ENCODE results near the gene TMPRSS6. TPM values are rescaled to one million over a fixed set of nuclear protein-coding genes. Genes with fewer than 3 reads are reported as not detected.

TMPRSS6 gene
- total and polyA plus RNA-seq, 3 experiments from 2014 or later: 0.16 to 0.68 (median 0.42) TPM

- H3K27ac ChIP-seq (ENCODE audit: low read depth, low read length): no peak overlapping the region
- ChIA-PET POLR2A (no interaction called here), CTCF (interaction anchor here (0.7 to 2.5 kb wide), 6 partner anchors 11 to 247 kb away, joined by 3 to 9 read pairs (median 4); partner anchors contain the start of gene IFT27)
- H3K4me1 ChIP-seq (ENCODE audit: insufficient read depth, low read length): peaks cover 6% of the 10 kb centered on the region
- H3K27ac Mint-ChIP-seq: no peak overlapping the region
- peaks cover 13 to 18% (median 14%) of the 10 kb centered on the region in 3 donors for H3K4me1 Mint-ChIP-seq
- peak overlapping the region in 1 of 7 donors; percentile 76 for H3K4me3 Mint-ChIP-seq
- H3K27me3 Mint-ChIP-seq: peaks cover 0 to 1% of the 10 kb centered on the region in 2 donors
- no peaks in the 10 kb centered on the region for H3K27me3 ChIP-seq (ENCODE audit: insufficient read depth, low read length, poor library complexity, severe bottlenecking)
- H3K9me3 ChIP-seq (ENCODE audit: low read length): no peaks in the 10 kb centered on the region
- H3K9me3 Mint-ChIP-seq: no peaks in the 10 kb centered on the region
- H3K36me3 ChIP-seq (ENCODE audit: insufficient read depth, low read length): no peaks in the 10 kb centered on the region
- H3K36me3 Mint-ChIP-seq: peaks cover 0 to 1% (median 0%) of the 10 kb centered on the region in 3 donors
- no peak for DNase-seq
- H3K4me3 ChIP-seq (ENCODE audit: low read length): no peak overlapping the region
Observed at GRCh38 chr22:37022483-37023337, 86.8 kb downstream of the TMPRSS6 start.

- Histone ChIP-seq H3K36me3 (ENCODE audit: insufficient read depth, low read length) (no peaks in the 10 kb centered on the region), H3K4me1 (ENCODE audit: insufficient read depth, low read length) (peaks cover 6% of the 10 kb centered on the region), H3K27me3 (ENCODE audit: insufficient read depth, low read length, poor library complexity, severe bottlenecking) (no peaks in the 10 kb centered on the region), H3K27ac (ENCODE audit: low read depth, low read length) (no peak overlapping the region), H3K9me3 (ENCODE audit: low read length) (no peaks in the 10 kb centered on the region), H3K4me3 (ENCODE audit: low read length) (no peak overlapping the region)
- peak; percentile 28 to 69 (median 42) for DNase-seq
- Mint-ChIP-seq H3K27ac (peak overlapping the region in 3 of 8 donors; percentile 39 to 57 (median 51)), H3K4me3 (peak overlapping the region in 6 of 7 donors; percentile 51 to 86 (median 76)), H3K4me1 (peaks cover 13 to 18% (median 14%) of the 10 kb centered on the region in 3 donors), H3K36me3 (no peaks in the 10 kb centered on the region), H3K9me3 (no peaks in the 10 kb centered on the region), H3K27me3 (peaks cover 0 to 1% of the 10 kb centered on the region in 2 donors)
- ChIA-PET POLR2A (interaction anchor here (0.7 kb wide), 1 partner anchor 44 kb away, joined by 3 read pairs; no protein-coding TSS in a partner anchor), CTCF (interaction anchor here (0.7 to 2.5 kb wide), 8 partner anchors 11 to 246 kb away, joined by 3 to 9 read pairs (median 4); partner anchors contain the start of gene IFT27)
Observed at GRCh38 chr22:37021710-37022482, 87.6 kb downstream of the TMPRSS6 start.

GRCh38 chr22:37021041-37021440, 88.5 kb downstream of the TMPRSS6 start:
- Mint-ChIP-seq H3K27ac (no peak overlapping the region), H3K9me3 (no peaks in the 10 kb centered on the region), H3K27me3 (peaks cover 0 to 1% of the 10 kb centered on the region in 2 donors), H3K4me3 (peak overlapping the region in 3 of 7 donors; percentile 29 to 90 (median 86)), H3K4me1 (peaks cover 13 to 18% (median 14%) of the 10 kb centered on the region in 3 donors), H3K36me3 (no peaks in the 10 kb centered on the region)
- Histone ChIP-seq H3K27ac (ENCODE audit: low read depth, low read length) (no peak overlapping the region), H3K4me3 (ENCODE audit: low read length) (no peak overlapping the region), H3K4me1 (ENCODE audit: insufficient read depth, low read length) (peaks cover 6% of the 10 kb centered on the region), H3K9me3 (ENCODE audit: low read length) (no peaks in the 10 kb centered on the region), H3K27me3 (ENCODE audit: insufficient read depth, low read length, poor library complexity, severe bottlenecking) (no peaks in the 10 kb centered on the region), H3K36me3 (ENCODE audit: insufficient read depth, low read length) (no peaks in the 10 kb centered on the region)
- ChIA-PET POLR2A (interaction anchor here (0.5 to 0.7 kb wide), 2 partner anchors 43 to 263 kb away, joined by 3 read pairs; no protein-coding TSS in a partner anchor), CTCF (interaction anchor here (0.9 to 2.5 kb wide), 5 partner anchors 10 to 168 kb away, joined by 3 to 9 read pairs (median 4); no protein-coding TSS in a partner anchor)
- peak in 1 of 5 donors; percentile 35 for DNase-seq

DNA sequence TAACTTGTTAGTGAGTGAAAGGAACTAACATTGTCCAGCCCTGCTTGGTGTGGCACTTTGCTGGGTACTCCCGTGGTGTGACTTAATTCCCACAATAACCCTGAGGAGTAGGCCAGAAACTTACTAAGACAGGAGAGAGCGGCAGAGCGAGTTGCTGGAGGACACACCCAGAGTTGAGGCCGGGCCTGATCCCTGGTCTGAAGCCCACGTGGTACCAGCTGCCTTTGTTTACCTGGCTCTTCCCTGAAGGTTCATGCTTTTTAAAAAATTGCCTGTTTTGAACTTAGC, 89.4 kb downstream of the TMPRSS6 start:
- Histone ChIP-seq H3K36me3 (ENCODE audit: insufficient read depth, low read length) (no peaks in the 10 kb centered on the region), H3K27me3 (ENCODE audit: insufficient read depth, low read length, poor library complexity, severe bottlenecking) (no peaks in the 10 kb centered on the region), H3K4me3 (ENCODE audit: low read length) (peak overlapping the region; percentile 56), H3K4me1 (ENCODE audit: insufficient read depth, low read length) (peaks cover 6% of the 10 kb centered on the region), H3K27ac (ENCODE audit: low read depth, low read length) (peak overlapping the region; percentile 51), H3K9me3 (ENCODE audit: low read length) (no peaks in the 10 kb centered on the region)
- Mint-ChIP-seq H3K9me3 (no peaks in the 10 kb centered on the region), H3K36me3 (no peaks in the 10 kb centered on the region), H3K27me3 (peaks cover 0 to 1% of the 10 kb centered on the region in 2 donors), H3K27ac (peak overlapping the region in 5 of 8 donors; percentile 26 to 86 (median 66)), H3K4me1 (peaks cover 13 to 18% (median 14%) of the 10 kb centered on the region in 3 donors), H3K4me3 (peak overlapping the region; percentile 86 to 95 (median 90))
- DNase-seq: no peak
- ChIA-PET POLR2A (no interaction called here), CTCF (interaction anchor here (0.9 to 1.3 kb wide), 2 partner anchors 24 to 167 kb away, joined by 3 to 4 read pairs; no protein-coding TSS in a partner anchor)

DNA sequence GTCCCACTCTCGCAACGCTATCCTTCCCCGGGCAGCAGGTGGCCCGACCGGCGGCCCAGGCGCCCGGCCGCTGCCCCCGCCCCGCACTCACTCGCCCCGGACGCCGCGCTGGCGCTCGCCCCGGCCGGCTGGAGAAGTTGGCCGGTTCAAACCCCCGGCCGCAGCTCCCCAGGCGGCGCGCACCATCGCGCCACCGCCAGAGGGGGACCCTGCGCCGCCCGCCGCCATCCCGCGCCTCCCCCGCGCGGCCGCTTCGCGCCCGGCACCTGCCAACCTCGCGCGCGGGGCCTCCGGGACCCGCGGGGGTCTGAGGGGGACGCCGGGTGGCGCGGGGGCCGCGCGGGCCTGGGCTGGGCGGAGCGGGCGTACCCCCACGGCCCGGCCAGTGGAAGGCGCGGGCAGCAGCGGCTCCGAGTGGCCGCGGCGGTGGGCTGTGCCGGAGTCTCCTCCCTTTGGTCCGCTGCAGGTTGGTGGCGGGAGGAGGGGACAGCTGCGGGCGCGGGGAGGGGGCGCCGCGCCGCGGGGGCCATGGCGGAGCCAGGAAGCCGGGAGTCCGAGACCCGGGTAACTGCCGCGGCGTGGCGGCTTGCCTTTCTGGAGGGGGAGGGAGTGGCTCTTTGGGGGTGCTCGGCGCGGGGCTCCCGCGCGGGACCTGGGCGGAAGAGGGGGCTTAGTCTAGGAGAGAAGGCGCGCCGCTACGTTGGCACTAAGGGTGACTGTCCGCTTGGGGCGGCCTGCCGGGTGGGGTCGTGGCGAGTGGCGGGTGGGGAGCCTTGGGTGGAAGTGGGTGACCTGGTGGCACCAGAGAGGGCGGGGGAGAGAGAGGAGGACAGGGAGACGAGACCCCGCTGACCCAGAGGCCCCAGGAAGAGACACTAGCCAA, 90.0 kb downstream of the TMPRSS6 start, which contains the start of the genes MPST and TST:
MPST (plus strand) TSS at position 434 of the 883 bp plus-strand sequence; CDS start at position 529, 95 bp downstream.
TST (minus strand) TSS at position 139 of the 883 bp plus-strand sequence. CDS start 715 bp downstream, outside the sequence.
- Histone ChIP-seq H3K9me3 (ENCODE audit: low read length) (no peaks in the 10 kb centered on the region), H3K4me3 (ENCODE audit: low read length) (peak within 1 kb of the TSS; percentile 56), H3K27ac (ENCODE audit: low read depth, low read length) (peak within 1 kb of the TSS; percentile 51), H3K27me3 (ENCODE audit: insufficient read depth, low read length, poor library complexity, severe bottlenecking) (no peaks in the 10 kb centered on the region), H3K36me3 (ENCODE audit: insufficient read depth, low read length) (no peaks in the 10 kb centered on the region), H3K4me1 (ENCODE audit: insufficient read depth, low read length) (peaks cover 6% of the 10 kb centered on the region)
- peak; percentile 9 to 55 (median 14) for DNase-seq
- Mint-ChIP-seq H3K27me3 (peaks cover 0 to 1% of the 10 kb centered on the region in 2 donors), H3K9me3 (no peaks in the 10 kb centered on the region), H3K27ac (peak within 1 kb of the TSS in 7 of 8 donors; percentile 41 to 86 (median 61)), H3K4me3 (peak within 1 kb of the TSS; percentile 86 to 95 (median 90)), H3K4me1 (peaks cover 13 to 18% (median 14%) of the 10 kb centered on the region in 3 donors), H3K36me3 (no peaks in the 10 kb centered on the region)
- ChIA-PET CTCF (interaction anchor here (0.8 to 1.3 kb wide), 2 partner anchors 24 to 128 kb away, joined by 3 to 4 read pairs; no protein-coding TSS in a partner anchor), POLR2A (no interaction called here)

GRCh38 chr22:37018815-37019308, 90.7 kb downstream of the TMPRSS6 start:
- H3K36me3 ChIP-seq (ENCODE audit: insufficient read depth, low read length): no peaks in the 10 kb centered on the region
- DNase-seq: peak in 1 of 5 donors; percentile 24
- Mint-ChIP-seq H3K4me3 (peak overlapping the region; percentile 55 to 86 (median 74)), H3K4me1 (peaks cover 13 to 18% (median 14%) of the 10 kb centered on the region in 3 donors), H3K27me3 (peaks cover 0 to 1% of the 10 kb centered on the region in 2 donors), H3K9me3 (no peaks in the 10 kb centered on the region), H3K36me3 (no peaks in the 10 kb centered on the region), H3K27ac (no peak overlapping the region)
- no peaks in the 10 kb centered on the region for H3K9me3 ChIP-seq (ENCODE audit: low read length)
- H3K27me3 ChIP-seq (ENCODE audit: insufficient read depth, low read length, poor library complexity, severe bottlenecking): no peaks in the 10 kb centered on the region
- peaks cover 6% of the 10 kb centered on the region for H3K4me1 ChIP-seq (ENCODE audit: insufficient read depth, low read length)
- ChIA-PET CTCF (interaction anchor here (0.8 to 1.4 kb wide), 3 partner anchors 10 to 129 kb away, joined by 3 to 4 read pairs (median 4); no protein-coding TSS in a partner anchor), POLR2A (no interaction called here)
- H3K4me3 ChIP-seq (ENCODE audit: low read length): peak overlapping the region; percentile 28
- H3K27ac ChIP-seq (ENCODE audit: low read depth, low read length): peak overlapping the region; percentile 31

Data from CD8-positive, alpha-beta memory T cell (primary cell).